ENCODE measurements around the gene PRDM8.

PRDM8 gene

DNA sequence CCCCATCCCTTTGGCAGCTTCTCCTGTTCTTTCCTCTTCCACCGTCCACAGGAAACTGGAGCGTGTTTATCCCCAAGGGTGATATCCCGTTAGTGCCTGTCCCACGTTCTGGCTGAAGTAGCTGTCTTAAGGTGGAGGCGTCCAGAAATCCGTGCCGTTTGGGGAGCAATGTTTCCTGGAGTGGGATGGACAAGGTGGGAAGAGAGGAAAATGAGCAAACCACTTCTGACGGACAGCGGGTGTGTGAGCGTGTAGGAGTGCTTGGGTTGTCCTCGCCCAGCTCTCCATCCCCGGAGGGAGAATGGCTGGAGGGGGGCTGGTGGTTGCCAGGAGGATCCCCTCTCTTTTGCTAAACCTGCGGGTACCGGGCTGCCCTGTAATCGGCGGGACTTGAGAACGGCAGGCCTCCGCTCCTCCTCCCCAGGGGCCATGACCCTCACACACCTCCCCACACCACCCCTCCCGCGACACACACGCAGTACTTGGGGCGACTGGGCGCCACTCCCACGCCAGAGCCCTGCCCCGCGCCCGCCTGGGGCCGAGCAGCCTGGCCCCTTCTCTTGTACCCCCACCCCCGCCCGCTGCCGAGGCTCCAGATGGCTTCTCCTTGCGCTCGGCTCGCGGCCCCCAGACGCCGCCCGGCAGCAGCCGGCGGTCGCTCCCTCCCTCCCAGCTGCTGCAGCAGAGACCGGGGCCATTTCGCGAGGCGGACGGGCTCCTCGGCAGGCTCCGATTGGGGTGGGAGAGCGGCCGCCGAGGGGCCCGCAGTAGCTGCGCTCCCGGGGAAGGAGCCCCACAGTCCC, 13.9 kb upstream of the PRDM8 start:
- in situ Hi-C loops (cut with HindIII; ENCODE audit: low sequenced_read_pairs), result no loop called here

DNA sequence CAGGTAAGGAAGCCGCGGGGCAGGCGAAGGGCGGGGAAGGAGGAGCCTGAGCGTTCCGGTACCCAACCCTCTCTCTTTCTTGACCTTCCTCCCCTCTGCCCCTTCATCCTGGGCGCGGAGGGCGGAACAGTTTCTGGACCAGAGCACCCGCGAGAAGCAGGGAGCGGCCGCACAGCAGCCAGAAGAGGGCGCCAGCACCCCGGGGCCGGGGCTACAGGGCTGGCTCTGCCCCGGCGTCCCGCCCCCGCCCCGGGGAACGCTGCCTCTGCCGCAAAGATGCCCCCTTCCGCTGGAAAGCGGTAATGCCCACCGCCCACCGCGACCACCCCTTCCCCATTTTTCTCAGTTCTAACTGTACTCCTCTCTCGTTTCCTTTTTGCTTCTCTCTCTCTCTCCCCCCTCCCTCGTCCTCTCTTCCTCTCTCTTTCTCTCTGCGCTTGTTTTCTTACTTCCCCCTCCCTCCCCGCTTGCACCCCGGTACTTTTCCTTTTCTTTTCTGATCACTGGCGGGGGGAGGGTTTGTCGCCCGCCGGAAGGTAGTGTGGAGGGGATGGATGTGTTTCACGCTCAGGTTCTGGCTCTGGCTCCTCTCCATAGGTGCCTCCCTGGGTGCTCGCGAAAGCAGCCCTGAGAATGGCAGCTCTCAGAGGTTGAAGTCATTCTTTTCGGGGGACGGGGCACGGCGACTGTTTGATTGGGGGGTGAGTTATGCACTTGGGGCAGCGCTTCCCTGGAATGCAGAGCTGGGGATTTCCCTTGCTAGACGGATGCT, 13.1 kb upstream of the PRDM8 start:
- in situ Hi-C loops (cut with HindIII; ENCODE audit: low sequenced_read_pairs), result no loop called here

DNA sequence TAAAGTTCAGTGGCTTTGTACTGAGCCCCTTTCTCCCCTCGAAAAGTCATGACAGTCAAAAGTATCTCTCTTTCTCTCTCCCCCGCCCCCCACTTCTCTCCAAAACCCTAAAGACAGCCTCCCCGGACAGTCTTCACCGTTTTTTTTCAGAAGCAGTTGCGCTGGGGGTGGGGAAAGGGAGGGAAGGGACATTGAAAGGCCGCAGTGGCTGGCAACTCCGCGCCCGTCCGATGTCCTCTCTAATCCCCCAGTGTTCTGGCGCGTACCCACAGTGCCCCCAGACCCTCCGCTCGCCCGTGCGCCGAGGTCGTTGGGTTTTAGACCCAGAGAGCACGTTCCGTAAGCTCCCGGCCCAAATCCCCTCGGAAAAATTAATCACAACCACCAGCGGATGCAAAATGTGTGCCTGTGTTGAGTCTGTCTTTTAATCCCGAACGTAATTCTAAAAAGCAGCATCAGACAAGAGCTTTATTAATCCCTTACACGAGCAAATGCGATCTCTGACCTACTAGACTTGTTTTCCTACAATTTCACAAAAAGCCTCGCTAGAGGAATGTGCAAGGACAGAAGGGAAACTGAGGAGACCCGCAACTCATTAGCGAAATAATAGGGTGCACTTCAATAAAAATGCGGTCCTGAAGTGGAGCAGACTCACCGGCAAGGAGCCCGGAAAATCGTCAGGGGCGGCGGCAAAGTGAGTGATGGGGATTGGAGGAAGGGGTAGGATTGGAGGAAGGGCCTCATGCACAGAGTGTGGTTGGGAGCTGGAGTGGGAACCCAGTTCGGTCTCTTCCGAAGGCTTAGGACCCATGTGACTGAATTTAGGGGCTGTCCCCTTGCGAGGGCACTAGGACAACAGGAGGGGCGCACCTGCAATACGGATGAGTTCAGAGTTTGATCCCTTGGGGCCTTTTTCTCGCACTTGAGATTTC, 12.2 kb upstream of the PRDM8 start:
- in situ Hi-C loops (cut with HindIII; ENCODE audit: low sequenced_read_pairs), result no loop called here

DNA sequence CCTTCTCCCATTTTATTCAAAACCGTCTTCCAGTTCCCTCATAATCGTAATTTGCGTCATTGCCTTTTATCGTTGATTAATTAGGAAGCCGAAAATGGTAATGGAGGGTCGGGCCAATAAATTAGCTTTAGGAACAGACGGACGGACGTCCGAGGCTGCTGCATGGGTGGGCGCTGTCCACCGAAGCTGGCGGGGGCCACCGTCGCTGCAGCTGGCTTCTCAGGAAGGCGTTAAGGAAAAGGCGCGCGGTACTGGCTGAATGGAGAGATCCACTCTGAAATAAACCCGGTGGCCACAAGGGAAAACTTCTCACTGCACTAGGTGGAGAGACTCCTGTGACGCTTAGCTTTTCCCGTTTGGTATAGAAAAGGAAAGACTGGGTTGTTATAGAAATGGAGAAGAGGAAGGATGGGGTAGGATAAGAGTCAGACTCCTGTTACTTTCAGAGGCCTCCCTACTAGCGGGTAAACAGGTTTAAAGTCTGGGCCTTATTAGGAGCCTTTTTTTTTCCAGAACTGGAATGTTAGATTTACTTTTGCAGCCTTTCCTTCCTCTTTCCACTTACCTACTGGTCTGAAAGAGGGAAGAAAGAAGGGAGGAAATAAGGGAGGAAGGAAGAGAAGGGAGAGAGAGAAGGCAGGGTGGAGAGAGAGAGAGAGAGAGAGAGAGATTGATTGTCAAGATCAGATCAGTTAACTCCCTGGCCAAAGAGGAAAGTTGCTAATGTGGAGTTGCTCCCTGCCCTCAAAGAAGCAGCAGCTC, 11.3 kb upstream of the PRDM8 start:
- in situ Hi-C loops (cut with HindIII; ENCODE audit: low sequenced_read_pairs), result no loop called here

DNA sequence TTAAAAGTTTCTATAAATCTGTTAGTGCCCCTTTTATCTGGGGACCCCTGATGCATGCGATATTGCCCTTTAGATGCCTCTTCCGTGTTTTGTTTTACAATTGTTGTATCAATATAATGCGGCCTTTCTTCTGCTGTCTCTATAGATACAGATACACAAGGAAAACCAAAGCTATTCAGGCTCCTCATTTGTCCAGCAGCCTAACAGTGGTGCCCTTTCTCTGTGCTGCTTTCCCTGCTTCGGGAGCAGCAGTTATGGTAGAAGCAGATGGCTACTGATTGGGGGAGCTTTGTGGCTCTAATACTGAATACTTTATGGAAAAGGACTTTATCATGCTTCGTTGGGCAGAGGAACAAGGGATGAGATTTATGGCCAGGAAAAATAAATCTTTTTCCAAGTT, 10.6 kb upstream of the PRDM8 start:
- in situ Hi-C loops (cut with HindIII; ENCODE audit: low sequenced_read_pairs), result no loop called here

DNA sequence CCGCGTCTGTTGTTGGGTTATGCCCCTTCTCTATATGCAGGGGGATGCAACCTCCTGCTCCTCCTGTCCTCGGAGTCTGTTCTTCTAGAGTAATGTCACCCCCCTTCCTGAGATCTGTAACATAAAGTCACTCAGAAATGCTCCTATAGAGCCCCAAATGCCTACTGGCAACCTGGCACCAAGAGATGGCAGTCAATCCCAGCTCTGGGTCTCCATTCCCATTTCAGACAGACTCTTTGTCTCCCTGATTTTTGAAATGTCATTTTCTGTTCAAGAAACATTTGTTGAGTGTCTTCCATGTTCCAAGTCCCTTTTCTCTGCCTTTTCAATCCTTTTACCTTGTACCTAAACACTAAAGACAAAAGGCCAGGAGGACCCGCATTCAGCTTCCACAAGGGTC, 9.6 kb upstream of the PRDM8 start:
- in situ Hi-C loops (cut with HindIII; ENCODE audit: low sequenced_read_pairs), result no loop called here

DNA sequence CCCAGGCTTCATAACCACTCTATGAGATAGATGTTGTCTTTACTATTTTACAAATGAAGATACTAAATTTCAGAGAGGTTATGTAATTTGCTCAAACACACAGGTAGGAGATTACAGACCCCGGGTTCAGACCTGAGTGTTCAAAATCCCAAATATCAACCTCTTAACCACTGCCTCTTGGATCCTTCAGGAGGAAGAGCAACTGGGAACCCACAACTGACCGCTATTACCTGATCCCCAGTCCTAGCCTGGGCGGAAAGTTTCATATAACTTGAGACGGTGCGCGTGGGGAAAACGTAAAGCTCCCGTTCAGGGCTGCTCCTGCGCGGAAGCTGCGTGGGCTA, 8.9 kb upstream of the PRDM8 start:
- in situ Hi-C loops (cut with HindIII; ENCODE audit: low sequenced_read_pairs), result no loop called here

DNA sequence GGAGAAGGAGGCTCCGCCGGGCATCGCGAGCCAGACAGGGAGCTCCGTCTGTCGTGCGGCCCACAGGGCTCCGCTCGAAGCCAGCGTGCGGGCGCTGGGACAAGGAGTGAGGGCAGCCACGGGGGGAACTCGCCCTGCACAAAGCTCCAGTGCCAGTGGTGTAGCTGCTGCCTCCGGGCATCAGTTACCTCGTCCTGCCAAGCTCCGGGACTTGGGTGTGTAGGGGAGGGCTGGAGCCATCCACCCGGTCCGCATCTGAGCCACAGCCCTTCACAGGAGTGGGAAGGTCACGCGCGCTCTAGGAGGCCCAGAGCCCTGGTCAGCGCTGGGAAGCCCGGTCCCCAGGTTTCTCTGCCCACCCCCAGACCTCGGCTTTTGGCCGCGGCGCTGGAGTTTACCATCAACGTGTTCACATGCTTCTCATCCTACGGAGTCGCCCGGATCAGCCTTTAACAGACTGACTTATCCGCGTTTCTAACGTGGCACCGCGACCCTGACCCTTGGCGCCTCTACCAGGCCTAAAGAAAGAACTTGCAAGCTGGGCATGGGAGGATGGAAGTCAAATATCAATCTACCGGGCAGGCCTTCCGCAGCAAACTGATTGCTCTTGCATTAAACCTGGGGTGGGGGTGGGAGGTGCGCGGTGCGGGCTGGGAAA, 8.4 kb upstream of the PRDM8 start:
- in situ Hi-C loops (cut with HindIII; ENCODE audit: low sequenced_read_pairs), result no loop called here

DNA sequence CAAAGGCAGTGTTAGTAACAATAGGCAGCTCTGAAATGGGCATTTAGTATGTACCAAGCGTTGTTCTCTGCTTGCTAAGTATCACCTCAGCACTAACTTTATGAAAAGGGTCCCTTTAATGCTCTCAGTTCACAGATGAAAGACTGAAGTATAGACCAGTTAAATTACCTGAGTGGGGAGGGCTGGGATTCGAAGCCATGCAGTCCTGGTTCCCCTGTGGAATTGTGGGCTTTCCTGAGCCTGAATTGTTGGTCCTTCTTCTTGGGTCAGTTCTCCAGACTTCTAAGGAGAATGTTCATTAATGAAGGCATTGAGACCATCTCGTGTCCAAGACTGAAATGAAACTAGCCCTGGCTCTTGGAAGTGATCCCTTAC, 7.7 kb upstream of the PRDM8 start:
- in situ Hi-C loops (cut with HindIII; ENCODE audit: low sequenced_read_pairs), result no loop called here

DNA sequence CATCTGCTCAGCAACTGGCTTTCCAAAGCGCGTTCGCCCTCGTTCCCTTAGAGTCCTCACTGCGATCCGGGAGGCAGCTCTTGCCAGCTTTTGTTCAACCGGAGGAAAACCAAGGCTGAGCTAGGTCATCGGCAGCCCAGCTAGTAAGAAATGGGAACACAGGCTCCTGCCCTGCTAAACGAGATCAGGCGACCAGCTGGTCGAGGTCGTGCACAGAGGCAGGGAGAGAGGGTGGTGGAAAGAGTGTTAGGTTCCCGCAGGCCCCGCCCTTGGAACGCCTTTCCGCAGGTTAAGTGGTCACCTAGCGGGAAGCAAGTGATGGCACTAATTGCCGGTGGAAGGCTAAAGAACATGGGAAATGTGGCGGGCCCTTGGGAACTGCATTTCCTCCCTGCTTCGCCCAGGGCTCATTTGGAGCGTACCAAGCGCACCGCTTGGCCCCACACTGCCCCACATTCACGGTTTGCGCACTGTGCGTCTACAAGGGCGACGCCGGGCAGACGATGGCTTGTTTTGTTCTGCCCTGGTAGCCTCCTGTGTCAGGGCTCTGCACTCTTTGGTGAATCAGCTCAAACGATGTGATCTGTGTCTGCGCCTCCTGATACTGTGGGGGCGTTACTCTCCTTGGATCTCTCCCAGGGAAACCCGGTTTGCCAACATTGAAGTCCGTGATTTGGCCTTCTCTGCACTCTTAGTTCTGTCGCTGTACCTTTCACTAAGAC, 7.2 kb upstream of the PRDM8 start:
- in situ Hi-C loops (cut with HindIII; ENCODE audit: low sequenced_read_pairs), result no loop called here

DNA sequence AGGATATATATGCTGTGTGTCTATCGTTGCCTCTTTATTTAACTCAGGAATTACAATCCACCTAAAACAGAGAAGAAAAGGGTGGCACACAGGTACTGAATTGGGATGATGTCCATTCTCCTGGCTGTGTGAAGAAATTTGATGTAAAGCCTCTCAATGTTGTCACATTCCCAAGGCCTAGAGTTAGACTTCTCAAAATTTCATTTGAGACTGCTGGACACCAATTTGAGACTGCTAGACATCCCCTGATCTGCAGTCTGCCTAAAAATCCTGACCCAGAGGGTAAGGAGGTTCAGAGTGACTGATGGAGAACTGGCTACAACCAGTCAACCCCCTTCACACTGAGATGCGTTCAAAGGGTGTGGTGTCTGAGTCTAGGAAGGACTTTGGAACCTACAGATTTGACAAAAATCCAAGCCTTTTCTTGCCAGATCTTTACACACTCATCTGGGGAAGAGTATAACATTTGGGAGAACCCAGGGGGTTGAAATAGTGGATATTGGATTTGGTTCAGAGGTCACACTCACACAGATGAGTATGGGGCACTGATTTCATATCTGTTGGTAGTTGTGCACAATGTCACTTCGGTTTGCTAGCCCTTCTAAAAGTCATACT, 4.9 kb upstream of the PRDM8 start:
- in situ Hi-C loops (cut with HindIII; ENCODE audit: low sequenced_read_pairs), result no loop called here

DNA sequence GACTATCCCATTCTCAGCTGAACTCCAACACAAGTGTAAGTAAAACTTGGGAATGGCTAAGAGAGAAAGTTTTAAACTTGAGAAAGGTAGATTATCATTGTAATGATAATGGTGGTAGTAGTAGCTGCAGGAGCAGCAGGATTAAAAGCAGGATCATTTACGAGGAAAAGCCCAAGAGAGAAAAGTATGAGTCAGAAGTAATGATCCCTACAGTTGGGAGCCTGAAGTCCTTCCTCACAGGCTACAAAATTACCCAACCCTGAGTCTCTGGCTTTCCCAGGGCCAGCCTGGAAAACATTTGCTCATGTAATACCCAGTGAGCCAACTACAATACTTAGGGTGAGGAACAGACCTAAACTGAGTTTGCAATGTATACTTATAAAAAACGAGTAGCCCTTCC, 4.4 kb upstream of the PRDM8 start:
- in situ Hi-C loops (cut with HindIII; ENCODE audit: low sequenced_read_pairs), result no loop called here

DNA sequence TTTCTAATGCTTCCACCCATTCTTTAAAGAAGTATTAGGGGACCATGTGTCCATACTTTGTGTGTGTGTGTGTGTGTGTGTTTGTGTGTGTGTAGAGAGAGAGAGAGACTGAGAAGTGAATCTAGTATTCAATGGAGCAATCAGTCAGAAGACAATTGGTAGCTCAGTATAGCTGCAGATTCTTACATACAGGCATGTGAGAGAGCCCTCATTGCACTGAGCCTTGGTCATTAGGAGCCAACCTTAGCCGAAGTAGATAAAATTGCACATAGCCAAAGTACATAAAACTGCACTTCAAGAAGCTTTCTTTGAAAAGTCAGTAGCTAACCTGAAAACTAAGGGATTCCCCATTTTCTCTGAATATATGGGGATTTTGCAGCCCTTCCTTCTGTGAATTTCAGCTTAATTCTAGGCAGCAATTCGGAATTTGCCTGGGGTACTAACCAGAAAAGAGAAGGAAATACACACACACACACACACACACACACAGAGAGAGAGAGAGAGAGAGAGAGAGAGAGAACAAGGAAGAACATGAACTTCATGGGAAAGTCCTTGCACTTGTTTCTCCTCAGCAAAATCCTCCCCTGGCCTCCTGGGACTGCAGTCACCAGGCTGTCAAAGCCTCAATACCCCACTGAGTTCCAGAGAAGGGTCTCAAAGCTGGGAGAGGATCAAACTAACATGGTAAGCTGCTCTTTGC, 1.7 kb upstream of the PRDM8 start:
- in situ Hi-C loops (cut with HindIII; ENCODE audit: low sequenced_read_pairs), result no loop called here

DNA sequence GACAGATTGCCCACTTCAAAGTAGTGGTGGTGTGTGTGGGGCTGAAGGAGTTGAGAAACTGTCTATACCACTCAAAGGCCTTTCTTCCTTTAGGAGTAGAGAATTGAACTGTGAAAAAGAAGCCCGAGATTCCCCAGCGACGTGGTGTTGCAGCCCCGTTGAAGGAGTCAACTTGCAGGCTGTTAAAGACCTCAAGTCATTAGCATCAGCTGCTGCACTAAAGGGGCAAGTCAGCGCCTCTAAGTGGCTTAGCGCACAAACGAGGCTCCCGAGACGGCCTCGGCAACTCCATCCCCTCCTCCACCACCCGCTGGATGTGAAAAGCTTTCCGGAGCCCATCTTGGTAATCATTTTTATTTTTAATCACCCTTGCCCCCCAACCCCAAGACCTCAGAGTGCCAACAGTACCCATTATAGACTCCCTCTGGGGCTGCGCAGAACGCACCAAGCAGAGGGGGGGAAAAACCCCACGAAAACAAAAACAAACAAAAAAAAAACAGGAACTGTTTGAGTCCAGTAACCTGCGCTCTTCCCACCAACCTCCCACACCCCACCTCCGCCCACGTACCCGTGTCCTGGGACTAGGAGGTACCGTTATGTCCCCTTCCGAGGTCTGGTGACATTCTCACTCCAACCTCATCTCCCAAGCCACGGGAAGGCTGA, 913 bp upstream of the PRDM8 start:
- in situ Hi-C loops (cut with HindIII; ENCODE audit: low sequenced_read_pairs), result no loop called here

DNA sequence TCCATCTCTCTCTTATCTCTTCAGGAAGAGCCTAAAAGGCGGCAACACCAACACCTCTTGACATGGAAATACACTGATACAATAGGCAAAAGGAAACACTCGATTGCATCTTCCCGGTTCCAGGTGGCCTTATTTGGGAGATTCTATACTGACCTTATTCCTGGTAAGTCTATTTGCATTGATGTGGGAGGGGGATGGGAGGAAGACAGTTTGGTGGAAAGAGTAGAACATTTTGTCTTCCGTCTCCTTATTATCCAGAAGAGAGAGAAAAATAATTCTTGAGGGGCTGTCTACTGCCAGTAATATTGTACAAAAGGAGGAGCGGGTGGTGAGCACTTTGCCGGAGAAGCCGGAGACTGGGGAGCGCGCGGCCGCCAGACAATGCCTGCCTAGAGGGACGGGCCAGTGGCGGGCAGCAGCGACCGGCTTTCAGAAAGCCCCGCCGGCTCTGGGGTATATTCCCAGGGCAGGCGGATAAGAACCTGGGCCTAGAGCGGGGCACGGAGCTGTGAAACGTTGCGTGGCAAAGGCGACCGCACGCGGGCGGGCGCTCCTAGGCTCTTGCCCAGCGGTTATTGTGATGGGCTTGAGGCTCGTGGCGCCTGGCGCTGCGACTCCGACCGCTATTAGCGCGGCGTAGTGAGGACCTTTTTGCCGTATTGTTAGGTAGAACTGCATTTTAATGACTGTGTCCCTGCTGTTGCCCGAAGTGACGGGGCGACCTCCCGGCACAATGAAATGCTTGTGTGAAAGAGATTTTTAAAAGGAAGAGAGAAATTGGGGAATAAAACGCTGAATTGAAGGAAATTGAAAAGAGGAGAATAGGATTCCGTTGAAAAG, 518 bp downstream of the PRDM8 start:
- in situ Hi-C loops (cut with HindIII; ENCODE audit: low sequenced_read_pairs), result no loop called here

DNA sequence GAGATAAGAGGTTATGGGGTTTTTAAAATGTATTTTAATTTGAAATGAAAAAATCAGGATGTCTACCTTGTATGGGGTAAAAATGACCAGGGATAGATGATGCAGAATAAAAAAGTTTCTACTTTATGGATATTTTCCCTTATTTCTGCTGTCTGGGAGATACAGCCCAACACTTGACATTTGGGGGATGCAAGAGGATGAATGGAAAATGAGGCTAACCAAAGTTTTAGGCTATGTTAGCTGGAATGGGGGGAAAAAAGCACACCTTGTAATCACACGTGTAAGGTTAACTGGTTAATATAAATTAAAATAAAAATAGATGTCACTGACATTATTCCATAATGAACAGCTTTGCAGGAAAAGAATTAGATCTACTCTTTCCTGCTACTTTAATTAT, 1.1 kb downstream of the PRDM8 start:
- in situ Hi-C loops (cut with HindIII; ENCODE audit: low sequenced_read_pairs), result no loop called here

DNA sequence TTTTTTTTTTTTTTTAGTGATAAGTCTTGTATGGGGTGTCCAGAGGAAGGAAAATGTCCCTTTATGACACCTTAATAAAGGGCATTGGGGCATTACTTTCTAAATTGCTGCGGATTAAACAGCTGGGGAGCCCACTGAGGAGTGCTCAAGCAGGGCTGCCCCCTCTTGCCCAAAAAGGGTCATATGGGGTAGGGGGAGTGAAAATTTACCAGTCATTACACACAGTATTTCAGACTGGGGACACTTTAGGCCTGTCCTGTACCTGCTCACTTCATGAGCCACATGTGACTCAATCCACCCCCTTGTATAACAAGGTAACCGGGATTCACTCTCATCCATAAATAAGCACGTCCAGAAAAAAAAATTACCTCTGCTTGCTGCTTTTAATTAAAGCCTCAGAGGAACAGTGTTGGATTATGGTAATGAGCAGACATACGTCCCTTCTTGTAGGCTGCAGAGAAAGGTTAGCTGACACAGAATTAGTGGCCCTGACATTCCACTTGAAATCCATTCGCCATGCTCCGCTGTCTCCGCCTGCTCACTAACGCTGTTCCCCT, 1.8 kb downstream of the PRDM8 start:
- in situ Hi-C loops (cut with HindIII; ENCODE audit: low sequenced_read_pairs), result no loop called here

Data from endothelial cell of hepatic sinusoid (primary cell).